GM21367 (cell line): ENCODE data around the gene DDX49.
"Not testable (repeated sequence)": the region's sequence is repeated elsewhere in the genome, so short reads cannot be mapped to it uniquely, and the experiment has no call there.

ENCODE experiments used
- ATAC-seq: cut with Tn5 transposase; IDR thresholded peaks from one replicate; pipeline ENCODE4 v1.9.1; 2021; ENCODE audit not compliant: unreplicated experiment

The DDX49 gene

GRCh38 chr19:18895038-18895823 lies 24.3 kb upstream of the DDX49 start:
- ATAC-seq: no peak

- ATAC-seq: no peak
These were observed 23.6 kb upstream of the DDX49 start, which contains the start of gene CERS1 for GRCh38 chr19:18895824-18896341. CERS1 (minus strand) TSS chr19:18896158; CDS start chr19:18896072, 86 bp downstream.

GRCh38 chr19:18896421-18896841 lies 23.1 kb upstream of the DDX49 start:
- no peak for ATAC-seq

GRCh38 chr19:18897094-18898029 lies 22.2 kb upstream of the DDX49 start:
- ATAC-seq: no peak

- ATAC-seq: no peak
These were observed 21.4 kb upstream of the DDX49 start for GRCh38 chr19:18898081-18898606.

GRCh38 chr19:18898607-18899408 lies 20.7 kb upstream of the DDX49 start:
- no peak for ATAC-seq

GRCh38 chr19:18899624-18900560 lies 19.6 kb upstream of the DDX49 start:
- no peak for ATAC-seq

- ATAC-seq: no peak
These were observed 18.6 kb upstream of the DDX49 start for GRCh38 chr19:18900700-18901481.

- no peak for ATAC-seq
These were observed 18.0 kb upstream of the DDX49 start for GRCh38 chr19:18901491-18901890.

GRCh38 chr19:18902519-18902918 lies 17.0 kb upstream of the DDX49 start:
- ATAC-seq: not testable (repeated sequence)

GRCh38 chr19:18903156-18904037 lies 16.1 kb upstream of the DDX49 start:
- no peak for ATAC-seq

GRCh38 chr19:18904334-18905057 lies 15.0 kb upstream of the DDX49 start:
- ATAC-seq: no peak

GRCh38 chr19:18905058-18905456 lies 14.5 kb upstream of the DDX49 start:
- ATAC-seq: no peak

GRCh38 chr19:18905513-18906236 lies 13.8 kb upstream of the DDX49 start:
- ATAC-seq: no peak

GRCh38 chr19:18906605-18907519 lies 12.7 kb upstream of the DDX49 start:
- ATAC-seq: no peak
